HL-60 (cell line): Measurements from ENCODE around the gene MYOCD.

Experiments
- DNase-seq, 2 experiments: peaks; one replicate each; pipeline ENCODE4 v3.0.0-alpha.2; 2010 to 2020; ENCODE audit warnings: low read depth in 1 of 2, low spot score in 1 of 2
- H3K27ac ChIP-seq: fragments of 250-450 bp; sonication (Bioruptor Pico); replicated peaks from 2 replicates; pipeline ENCODE4 v1.5.1; 2020; ENCODE audit warnings: mild to moderate bottlenecking, moderate library complexity
- H3K27me3 ChIP-seq: fragments of 250-450 bp; sonication (Bioruptor Pico); 2 replicates; pipeline ENCODE4 v1.5.1; 2021; ENCODE audit warnings: mild to moderate bottlenecking, moderate library complexity; ENCODE audit not compliant: insufficient read depth, poor library complexity, severe bottlenecking
- H3K4me3 ChIP-seq: replicated peaks from 2 replicates; pipeline ENCODE4 v1.5.1; 2011; ENCODE audit warnings: mild to moderate bottlenecking, control low read depth, low read length; ENCODE audit not compliant: insufficient read depth
- GABPA ChIP-seq: IDR thresholded peaks from 2 replicates; pipeline ENCODE4 v1.6.1; 2012; ENCODE audit warnings: low read depth
- POLR2AphosphoS5 ChIP-seq: IDR thresholded peaks from 2 replicates; pipeline ENCODE4 v1.6.1; 2012; ENCODE audit warnings: low read depth
- SPI1 ChIP-seq: IDR thresholded peaks from 2 replicates; pipeline ENCODE4 v1.6.1; 2012; ENCODE audit warnings: low read depth, mild to moderate bottlenecking, borderline replicate concordance
- TF ChIP-seq, protein P1 (sequence below): IDR thresholded peaks from 2 replicates; pipeline ENCODE4 v1.6.1; 2012; ENCODE audit warnings: low read depth; ENCODE audit not compliant: insufficient replicate concordance
- TF ChIP-seq, protein P2 (sequence below): IDR thresholded peaks from one replicate; pipeline ENCODE4 v1.5.1; 2011; ENCODE audit warnings: low read length, control low read depth, inconsistent platforms; ENCODE audit not compliant: insufficient read depth

The MYOCD gene

DNA sequence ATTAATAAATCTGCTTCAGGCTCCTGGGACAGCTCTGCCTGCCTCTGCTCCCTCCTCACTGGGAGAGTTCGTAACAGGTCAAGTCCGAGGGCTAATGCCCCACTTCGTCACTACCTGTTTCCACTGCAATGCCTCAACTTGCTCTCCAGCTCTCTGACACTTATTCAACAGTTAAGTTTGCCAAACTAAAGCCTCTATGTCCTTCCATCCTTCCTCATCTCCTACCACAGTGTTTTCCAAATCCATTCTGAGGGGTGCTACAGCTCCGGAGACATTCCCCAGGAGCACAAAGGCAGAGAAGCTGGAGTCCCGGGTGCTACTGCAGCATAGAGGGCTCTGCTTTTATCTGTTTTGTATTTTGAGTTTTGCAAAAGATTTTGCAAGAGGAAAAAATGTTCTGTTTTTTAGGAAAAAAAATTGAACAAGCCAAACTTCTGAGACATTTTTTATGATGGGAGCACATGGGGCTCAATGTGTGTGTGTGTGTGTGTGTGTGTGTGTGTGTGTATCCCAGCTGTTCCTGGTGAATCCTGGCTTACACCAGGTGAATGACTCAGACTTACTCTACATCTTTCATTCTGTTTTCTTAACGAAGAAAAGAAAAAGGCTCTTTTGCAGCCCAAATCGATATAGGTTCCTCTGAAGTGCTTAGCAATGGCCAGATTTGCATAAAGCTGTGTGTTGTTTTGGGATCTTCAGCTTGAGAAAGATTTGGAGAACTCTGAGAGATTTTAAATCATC is 46.1 kb upstream of the MYOCD start:
- no peak overlapping the region for H3K27ac ChIP-seq
- no peak overlapping the region for H3K4me3 ChIP-seq
- TF ChIP-seq, protein P1, sequence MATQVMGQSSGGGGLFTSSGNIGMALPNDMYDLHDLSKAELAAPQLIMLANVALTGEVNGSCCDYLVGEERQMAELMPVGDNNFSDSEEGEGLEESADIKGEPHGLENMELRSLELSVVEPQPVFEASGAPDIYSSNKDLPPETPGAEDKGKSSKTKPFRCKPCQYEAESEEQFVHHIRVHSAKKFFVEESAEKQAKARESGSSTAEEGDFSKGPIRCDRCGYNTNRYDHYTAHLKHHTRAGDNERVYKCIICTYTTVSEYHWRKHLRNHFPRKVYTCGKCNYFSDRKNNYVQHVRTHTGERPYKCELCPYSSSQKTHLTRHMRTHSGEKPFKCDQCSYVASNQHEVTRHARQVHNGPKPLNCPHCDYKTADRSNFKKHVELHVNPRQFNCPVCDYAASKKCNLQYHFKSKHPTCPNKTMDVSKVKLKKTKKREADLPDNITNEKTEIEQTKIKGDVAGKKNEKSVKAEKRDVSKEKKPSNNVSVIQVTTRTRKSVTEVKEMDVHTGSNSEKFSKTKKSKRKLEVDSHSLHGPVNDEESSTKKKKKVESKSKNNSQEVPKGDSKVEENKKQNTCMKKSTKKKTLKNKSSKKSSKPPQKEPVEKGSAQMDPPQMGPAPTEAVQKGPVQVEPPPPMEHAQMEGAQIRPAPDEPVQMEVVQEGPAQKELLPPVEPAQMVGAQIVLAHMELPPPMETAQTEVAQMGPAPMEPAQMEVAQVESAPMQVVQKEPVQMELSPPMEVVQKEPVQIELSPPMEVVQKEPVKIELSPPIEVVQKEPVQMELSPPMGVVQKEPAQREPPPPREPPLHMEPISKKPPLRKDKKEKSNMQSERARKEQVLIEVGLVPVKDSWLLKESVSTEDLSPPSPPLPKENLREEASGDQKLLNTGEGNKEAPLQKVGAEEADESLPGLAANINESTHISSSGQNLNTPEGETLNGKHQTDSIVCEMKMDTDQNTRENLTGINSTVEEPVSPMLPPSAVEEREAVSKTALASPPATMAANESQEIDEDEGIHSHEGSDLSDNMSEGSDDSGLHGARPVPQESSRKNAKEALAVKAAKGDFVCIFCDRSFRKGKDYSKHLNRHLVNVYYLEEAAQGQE: no peak
- TF ChIP-seq SPI1 (no peak), POLR2AphosphoS5 (no peak), GABPA (no peak)
- TF ChIP-seq, protein P2, sequence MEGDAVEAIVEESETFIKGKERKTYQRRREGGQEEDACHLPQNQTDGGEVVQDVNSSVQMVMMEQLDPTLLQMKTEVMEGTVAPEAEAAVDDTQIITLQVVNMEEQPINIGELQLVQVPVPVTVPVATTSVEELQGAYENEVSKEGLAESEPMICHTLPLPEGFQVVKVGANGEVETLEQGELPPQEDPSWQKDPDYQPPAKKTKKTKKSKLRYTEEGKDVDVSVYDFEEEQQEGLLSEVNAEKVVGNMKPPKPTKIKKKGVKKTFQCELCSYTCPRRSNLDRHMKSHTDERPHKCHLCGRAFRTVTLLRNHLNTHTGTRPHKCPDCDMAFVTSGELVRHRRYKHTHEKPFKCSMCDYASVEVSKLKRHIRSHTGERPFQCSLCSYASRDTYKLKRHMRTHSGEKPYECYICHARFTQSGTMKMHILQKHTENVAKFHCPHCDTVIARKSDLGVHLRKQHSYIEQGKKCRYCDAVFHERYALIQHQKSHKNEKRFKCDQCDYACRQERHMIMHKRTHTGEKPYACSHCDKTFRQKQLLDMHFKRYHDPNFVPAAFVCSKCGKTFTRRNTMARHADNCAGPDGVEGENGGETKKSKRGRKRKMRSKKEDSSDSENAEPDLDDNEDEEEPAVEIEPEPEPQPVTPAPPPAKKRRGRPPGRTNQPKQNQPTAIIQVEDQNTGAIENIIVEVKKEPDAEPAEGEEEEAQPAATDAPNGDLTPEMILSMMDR: no peak
- no peaks in the 10 kb centered on the region for H3K27me3 ChIP-seq
- no peak for DNase-seq

DNA sequence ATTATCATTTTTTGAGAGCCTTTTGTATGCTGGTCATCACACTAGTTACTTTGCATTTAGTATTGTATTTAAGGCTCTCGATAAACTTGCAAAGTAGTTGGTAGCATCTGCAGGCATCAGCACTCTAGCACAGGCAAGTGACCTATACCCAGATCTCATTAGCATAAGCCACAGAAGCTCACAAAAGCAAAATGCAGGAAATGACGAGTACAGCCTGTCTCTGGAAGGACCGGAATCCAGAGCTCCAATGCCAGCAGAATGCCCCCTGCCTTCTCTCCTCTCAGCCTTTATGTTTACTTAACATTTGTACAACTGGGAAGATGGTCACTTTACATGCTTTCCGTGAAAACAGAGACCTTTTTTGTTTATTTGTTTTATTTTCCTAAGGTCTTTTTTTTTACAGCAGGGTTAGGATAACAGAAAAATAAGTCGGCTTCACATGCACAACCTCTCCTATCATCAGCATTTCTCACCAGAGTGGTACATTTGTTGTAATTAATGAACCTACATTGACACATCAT is 45.4 kb upstream of the MYOCD start:
- TF ChIP-seq POLR2AphosphoS5 (no peak), SPI1 (no peak), GABPA (no peak)
- TF ChIP-seq, protein P2: no peak
- TF ChIP-seq, protein P1: no peak
- DNase-seq: no peak
- no peak overlapping the region for H3K27ac ChIP-seq
- no peak overlapping the region for H3K4me3 ChIP-seq
- no peaks in the 10 kb centered on the region for H3K27me3 ChIP-seq

DNA sequence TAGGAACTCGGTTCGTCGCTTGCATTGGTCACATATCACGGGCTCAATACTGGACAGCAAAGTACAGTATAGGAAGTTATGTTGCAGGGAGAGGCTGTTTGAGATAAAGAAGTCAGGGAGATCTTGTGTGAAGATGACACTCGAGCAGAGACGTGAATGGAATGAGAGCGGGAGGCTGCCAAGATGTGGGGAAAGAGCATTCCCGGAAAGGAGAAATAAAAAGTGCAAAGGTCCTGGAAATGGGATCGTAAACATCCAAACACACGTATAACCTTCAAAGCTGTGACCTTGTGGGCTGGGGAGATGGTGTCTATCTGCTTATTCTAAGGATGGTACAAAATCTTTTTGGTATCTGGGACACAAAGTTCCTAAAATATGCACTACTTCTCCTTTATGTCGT is 43.0 kb upstream of the MYOCD start:
- Histone ChIP-seq H3K27ac (no peak overlapping the region), H3K27me3 (no peaks in the 10 kb centered on the region), H3K4me3 (no peak overlapping the region)
- DNase-seq: no peak
- no peak for TF ChIP-seq POLR2AphosphoS5
- TF ChIP-seq, protein P2: no peak
- TF ChIP-seq SPI1: no peak
- no peak for TF ChIP-seq GABPA
- TF ChIP-seq, protein P1: no peak
